Smooth muscle cell (in vitro differentiated cells): Measurements from ENCODE around the gene UNC13D. TPM values are rescaled to one million over a fixed set of nuclear protein-coding genes. Genes with fewer than 3 reads are reported as not detected.

Experiments used
- DNase-seq: peaks from one replicate; lab custom pipeline; 2025; ENCODE audit not compliant: unreplicated experiment; lab: John Stamatoyannopoulos, UW
- H2AFZ ChIP-seq: fragments of 200-600 bp; sonication (generic); 2 replicates; pipeline ENCODE4 v1.6.0; 2016; ENCODE audit warnings: antibody characterized with exemption, low read depth, mild to moderate bottlenecking
- H3F3A ChIP-seq: fragments of 200-600 bp; sonication (generic); 2 replicates; pipeline ENCODE4 v1.6.0; 2017; ENCODE audit warnings: antibody characterized with exemption, low read depth
- H3K27ac ChIP-seq: fragments of 200-600 bp; sonication (generic); 2 replicates; pipeline ENCODE4 v1.5.1; 2016; ENCODE audit warnings: low read depth, mild to moderate bottlenecking
- H3K27me3 ChIP-seq: fragments of 200-600 bp; sonication (generic); 2 replicates; pipeline ENCODE4 v1.6.1; 2016; ENCODE audit warnings: low read depth, mild to moderate bottlenecking
- H3K36me3 ChIP-seq: fragments of 200-600 bp; sonication (generic); 2 replicates; pipeline ENCODE4 v1.5.1; 2016; ENCODE audit warnings: low read depth
- H3K4me1 ChIP-seq: fragments of 200-600 bp; sonication (generic); 2 replicates; pipeline ENCODE4 v1.5.1; 2016; ENCODE audit warnings: low read depth
- H3K4me2 ChIP-seq: fragments of 200-600 bp; sonication (generic); 2 replicates; pipeline ENCODE4 v1.6.0; 2016; ENCODE audit warnings: mild to moderate bottlenecking
- H3K4me3 ChIP-seq: fragments of 200-600 bp; sonication (generic); 2 replicates; pipeline ENCODE4 v1.5.1; 2016; ENCODE audit warnings: mild to moderate bottlenecking
- H3K79me2 ChIP-seq: fragments of 200-600 bp; sonication (generic); 2 replicates; pipeline ENCODE4 v1.6.0; 2016; ENCODE audit warnings: low read depth, mild to moderate bottlenecking
- H3K9ac ChIP-seq: fragments of 200-600 bp; sonication (generic); 2 replicates; pipeline ENCODE4 v1.6.0; 2016; ENCODE audit warnings: low read depth
- H3K9me3 ChIP-seq: fragments of 200-600 bp; sonication (generic); replicated peaks from 2 replicates; pipeline ENCODE4 v1.5.1; 2016; ENCODE audit warnings: low read depth
- H4K20me1 ChIP-seq: fragments of 200-600 bp; sonication (generic); 2 replicates; pipeline ENCODE4 v1.6.0; 2016; ENCODE audit warnings: low read depth
- CTCF ChIP-seq: fragments of 200-600 bp; sonication (generic); IDR thresholded peaks from 2 replicates; pipeline ENCODE4 v1.5.1; 2017; ENCODE audit warnings: borderline replicate concordance, mild to moderate bottlenecking, antibody characterized with exemption; ENCODE audit not compliant: insufficient read depth, poor library complexity, severe bottlenecking
- WGBS: methylation state at CpG from one replicate; pipeline ENCODE4 v1.1.7; 2016; ENCODE audit warnings: low lambda C conversion rate; 5-methylcytosine and 5-hydroxymethylcytosine counted together
- polyA plus RNA-seq: library from polyadenylated mRNA; unstranded; fragments of >200 nt; fragmentation: Nextera tagmentation; extraction: Ambion mirVana; gene quantifications from 2 replicates; pipeline ENCODE4 v1.2.1, GENCODE V29; 2016
- total RNA-seq: library from RNA; depleted of rRNA; stranded (reverse); fragments of >200 nt; gene quantifications from 2 replicates; pipeline ENCODE4 v1.2.3, GENCODE V29; 2014

UNC13D gene
- total and polyA plus RNA-seq, 2 experiments from 2014 or later, result 2.4 to 4.5 TPM

DNA sequence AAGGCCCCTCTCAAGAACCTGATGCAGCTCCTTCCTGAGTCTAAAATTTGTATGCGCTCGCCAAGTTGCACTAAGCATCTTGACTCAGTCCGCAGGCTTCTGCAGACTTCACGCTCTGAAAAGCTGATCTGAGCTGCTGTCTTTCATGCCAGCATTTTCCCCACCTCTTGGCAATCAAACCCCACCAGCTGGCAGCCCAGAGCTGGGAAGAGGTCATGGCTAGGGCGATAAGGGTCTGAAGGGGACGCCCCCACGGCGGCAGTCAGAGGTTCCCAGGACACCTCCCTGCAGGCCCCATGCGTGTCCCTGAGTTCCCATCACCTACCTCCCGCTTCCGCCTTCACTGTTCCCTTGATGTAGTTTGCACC lies 5.1 kb upstream of the UNC13D start:
- Histone ChIP-seq H3K27me3 (no peaks in the 10 kb centered on the region), H2AFZ (no peak overlapping the region), H3K27ac (no peak overlapping the region), H3K79me2 (peaks cover 6% of the 10 kb centered on the region), H3K4me1 (peaks cover 7% of the 10 kb centered on the region), H4K20me1 (peaks cover 15% of the 10 kb centered on the region), H3F3A (peaks cover 5% of the 10 kb centered on the region), H3K9ac (no peak overlapping the region), H3K4me3 (no peak overlapping the region), H3K4me2 (no peak overlapping the region), H3K9me3 (no peaks in the 10 kb centered on the region), H3K36me3 (no peaks in the 10 kb centered on the region)
- DNase-seq, result no peak
- 98% methylated on average over 11 of the region's 11 CpGs for WGBS
- TF ChIP-seq CTCF, result no peak

GRCh38 chr17:75848523-75849278 lies 4.5 kb upstream of the UNC13D start:
- Histone ChIP-seq H3K27ac (no peak overlapping the region), H3K9me3 (no peaks in the 10 kb centered on the region), H3K4me2 (no peak overlapping the region), H4K20me1 (peaks cover 12% of the 10 kb centered on the region), H3K36me3 (no peaks in the 10 kb centered on the region), H3K27me3 (no peaks in the 10 kb centered on the region), H2AFZ (no peak overlapping the region), H3F3A (peaks cover 2% of the 10 kb centered on the region), H3K4me1 (peaks cover 4% of the 10 kb centered on the region), H3K9ac (no peak overlapping the region), H3K4me3 (no peak overlapping the region), H3K79me2 (peaks cover 6% of the 10 kb centered on the region)
- whole genome bisulfite sequencing, result 61% methylated on average over 16 of the region's 16 CpGs
- TF ChIP-seq CTCF, result peak; percentile 74
- no peak for DNase-seq

DNA sequence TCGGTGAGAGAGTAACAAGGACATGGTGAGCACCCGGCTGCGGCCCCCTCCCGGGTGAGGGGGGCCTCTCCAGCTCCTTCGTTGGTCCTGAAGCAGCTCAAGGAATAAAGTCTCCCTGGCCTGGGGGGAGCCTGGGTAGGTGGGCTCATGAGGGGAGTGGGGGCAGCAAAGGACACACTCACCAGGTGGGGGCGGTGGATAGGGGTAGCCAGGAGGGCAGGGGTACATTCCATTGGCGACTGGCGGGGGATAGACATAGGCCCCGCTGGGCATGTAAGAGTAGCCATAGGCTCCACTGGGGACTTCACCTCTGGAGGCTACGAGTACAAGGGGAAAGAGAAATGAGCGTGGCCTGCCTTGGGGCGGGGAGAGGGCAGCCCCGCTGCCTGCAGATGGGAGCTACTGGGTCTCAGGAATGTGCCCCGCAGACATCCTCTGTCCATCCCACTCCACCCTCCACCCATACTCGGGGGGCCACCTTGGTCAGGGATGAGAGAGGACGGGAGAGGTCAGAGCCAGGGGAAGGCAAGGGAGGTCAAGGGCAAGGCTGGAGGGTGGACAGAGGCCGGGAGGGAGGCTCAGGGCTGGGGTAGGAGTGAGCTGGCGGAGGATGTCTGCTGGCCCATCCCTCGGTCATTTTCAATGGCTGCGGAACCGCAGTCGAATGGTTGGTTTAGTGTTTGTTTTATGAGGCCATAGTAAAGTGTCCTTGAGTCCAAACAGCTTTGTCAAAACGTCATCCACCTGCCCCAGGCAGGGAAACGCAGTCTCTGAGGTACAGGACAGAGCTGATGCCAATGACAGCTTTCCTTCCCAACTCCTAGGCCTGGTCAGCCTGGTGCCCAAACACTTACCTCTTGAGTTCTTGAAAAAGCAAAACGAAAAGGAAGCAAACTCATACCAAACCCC lies 3.7 kb upstream of the UNC13D start:
- Histone ChIP-seq H3K9ac (no peak overlapping the region), H3K79me2 (peaks cover 2% of the 10 kb centered on the region), H3K27ac (no peak overlapping the region), H3K9me3 (no peaks in the 10 kb centered on the region), H4K20me1 (peaks cover 4% of the 10 kb centered on the region), H3K27me3 (no peaks in the 10 kb centered on the region), H3F3A (no peaks in the 10 kb centered on the region), H3K36me3 (no peaks in the 10 kb centered on the region), H3K4me1 (peaks cover 4% of the 10 kb centered on the region), H2AFZ (no peak overlapping the region), H3K4me3 (no peak overlapping the region), H3K4me2 (no peak overlapping the region)
- 93% methylated on average over 23 of the region's 25 CpGs for WGBS
- no peak for DNase-seq
- TF ChIP-seq CTCF, result no peak
